Activated CD8-positive, alpha-beta T cell treated with anti-CD3 and anti-CD28 coated beads for 36 hours (primary cell): ENCODE measurements around the gene GXYLT2. TPM values are rescaled to one million over a fixed set of nuclear protein-coding genes. Genes with fewer than 3 reads are reported as not detected.

Source experiments
- ATAC-seq: fragments of 200-7000 bp; cut with Tn5 transposase; one replicate; pipeline ENCODE4 v1.10.0; 2021; ENCODE audit warnings: mild to moderate bottlenecking, moderate library complexity
- CTCF ChIA-PET: fragments of 350-600 bp; sonication (Branson Sonifier 250); formaldehyde crosslinking; loops from one replicate; lab custom pipeline; 2021; ENCODE audit warnings: antibody characterized with exemption; lab: Charles Lee
- POLR2A ChIA-PET: fragments of 350-600 bp; sonication (Branson Sonifier 250); formaldehyde crosslinking; loops from one replicate; lab custom pipeline; 2021; ENCODE audit warnings: antibody characterized with exemption; lab: Charles Lee
- DNase-seq: peaks from one replicate; pipeline ENCODE4 v3.0.0-alpha.2; 2020
- H3K27ac Mint-ChIP-seq: one replicate; pipeline ENCODE4 v1.8.0; 2021; ENCODE audit warnings: mild to moderate bottlenecking, mixed read lengths
- H3K27me3 Mint-ChIP-seq: one replicate; pipeline ENCODE4 v1.8.0; 2021; ENCODE audit warnings: mixed read lengths
- H3K36me3 Mint-ChIP-seq: one replicate; pipeline ENCODE4 v1.8.0; 2021; ENCODE audit warnings: low read depth, mixed read lengths
- H3K4me1 Mint-ChIP-seq: one replicate; pipeline ENCODE4 v1.8.0; 2021; ENCODE audit warnings: low read depth, mixed read lengths
- H3K4me3 Mint-ChIP-seq: one replicate; pipeline ENCODE4 v1.8.0; 2021; ENCODE audit warnings: mild to moderate bottlenecking, moderate library complexity, mixed read lengths
- H3K9me3 Mint-ChIP-seq: one replicate; pipeline ENCODE4 v1.8.0; 2021; ENCODE audit warnings: mixed read lengths
- intact Hi-C: fragments of 100-400 bp; cut with micrococcal nuclease; formaldehyde crosslinking; loops from one replicate; pipeline ENCODE4 v1.10.0; 2022
- total RNA-seq, 2 experiments: library from RNA; stranded (reverse); gene quantifications; one replicate each; pipeline ENCODE4 v1.2.3, GENCODE V29; 2021
- TF ChIP-seq, protein P1 (sequence below): fragments of 200-600 bp; IDR thresholded peaks from one replicate; pipeline ENCODE4 v1.8.0; 2022; ENCODE audit warnings: antibody characterized with exemption, mild to moderate bottlenecking

Gene GXYLT2
- total RNA-seq, 2 experiments from 2014 or later: 0.11 to 0.92 TPM

DNA sequence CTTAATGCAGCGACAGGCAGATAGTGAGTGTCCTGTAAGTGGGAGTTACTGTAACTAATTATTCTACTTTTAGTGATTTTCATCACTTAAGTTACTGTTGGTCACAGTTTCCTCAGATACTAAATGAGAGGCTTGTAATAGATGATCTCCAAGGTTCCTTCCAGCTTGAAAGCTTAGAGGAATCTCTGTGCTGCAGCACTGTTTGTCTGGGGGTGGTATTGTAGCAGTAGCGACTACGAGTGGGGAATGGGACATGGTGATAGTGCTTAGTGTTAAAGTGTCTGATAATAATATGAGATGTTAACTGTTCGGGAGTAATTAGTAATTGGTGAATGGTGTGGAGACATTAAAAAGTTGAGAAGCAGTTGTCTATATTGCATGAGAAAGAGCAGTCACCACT lies 121.2 kb downstream of the GXYLT2 start:
- no peaks in the 10 kb centered on the region for H3K27me3 Mint-ChIP-seq
- TF ChIP-seq, protein P1, sequence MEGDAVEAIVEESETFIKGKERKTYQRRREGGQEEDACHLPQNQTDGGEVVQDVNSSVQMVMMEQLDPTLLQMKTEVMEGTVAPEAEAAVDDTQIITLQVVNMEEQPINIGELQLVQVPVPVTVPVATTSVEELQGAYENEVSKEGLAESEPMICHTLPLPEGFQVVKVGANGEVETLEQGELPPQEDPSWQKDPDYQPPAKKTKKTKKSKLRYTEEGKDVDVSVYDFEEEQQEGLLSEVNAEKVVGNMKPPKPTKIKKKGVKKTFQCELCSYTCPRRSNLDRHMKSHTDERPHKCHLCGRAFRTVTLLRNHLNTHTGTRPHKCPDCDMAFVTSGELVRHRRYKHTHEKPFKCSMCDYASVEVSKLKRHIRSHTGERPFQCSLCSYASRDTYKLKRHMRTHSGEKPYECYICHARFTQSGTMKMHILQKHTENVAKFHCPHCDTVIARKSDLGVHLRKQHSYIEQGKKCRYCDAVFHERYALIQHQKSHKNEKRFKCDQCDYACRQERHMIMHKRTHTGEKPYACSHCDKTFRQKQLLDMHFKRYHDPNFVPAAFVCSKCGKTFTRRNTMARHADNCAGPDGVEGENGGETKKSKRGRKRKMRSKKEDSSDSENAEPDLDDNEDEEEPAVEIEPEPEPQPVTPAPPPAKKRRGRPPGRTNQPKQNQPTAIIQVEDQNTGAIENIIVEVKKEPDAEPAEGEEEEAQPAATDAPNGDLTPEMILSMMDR: no peak
- DNase-seq (no peak), ATAC-seq (no peak)
- intact Hi-C loops: no loop called here
- no peaks in the 10 kb centered on the region for H3K9me3 Mint-ChIP-seq
- no peak overlapping the region for H3K4me3 Mint-ChIP-seq
- POLR2A ChIA-PET: interaction anchor here (0.7 kb wide), 1 partner anchor 22 kb away, joined by 4 read pairs; no protein-coding TSS in a partner anchor
- H3K27ac Mint-ChIP-seq: no peak overlapping the region
- CTCF ChIA-PET: interaction anchor here (1.4 to 3.8 kb wide), 2 partner anchors 15 to 47 kb away, joined by 4 to 13 read pairs; no protein-coding TSS in a partner anchor
- H3K4me1 Mint-ChIP-seq: peaks cover 87% of the 10 kb centered on the region
- peaks cover 70% of the 10 kb centered on the region for H3K36me3 Mint-ChIP-seq

DNA sequence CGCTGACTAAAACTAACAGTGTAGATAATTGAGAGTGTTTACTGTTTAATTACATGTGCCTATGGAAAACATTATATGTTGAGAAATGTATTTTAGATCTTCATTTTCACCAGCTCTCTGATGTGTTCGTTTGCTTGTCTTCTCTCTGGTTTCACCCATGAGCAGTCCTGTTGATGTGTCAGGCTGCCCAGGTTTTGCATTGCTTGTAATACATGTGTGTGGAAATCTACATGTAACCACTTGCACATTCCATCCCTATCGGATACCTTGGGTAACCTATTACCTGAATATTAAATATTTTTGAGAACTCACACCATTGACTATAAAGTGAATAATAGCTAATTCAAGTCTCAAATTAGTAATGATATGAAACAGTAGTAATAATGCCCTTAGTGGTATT lies 121.9 kb downstream of the GXYLT2 start:
- ChIA-PET CTCF (interaction anchor here (0.8 to 3.8 kb wide), 6 partner anchors 9 to 77 kb away, joined by 3 to 13 read pairs (median 4); no protein-coding TSS in a partner anchor), POLR2A (interaction anchor here (0.9 kb wide), 1 partner anchor 11 kb away, joined by 4 read pairs; no protein-coding TSS in a partner anchor)
- ATAC-seq (no peak), DNase-seq (no peak)
- peaks cover 63% of the 10 kb centered on the region for H3K36me3 Mint-ChIP-seq
- no peaks in the 10 kb centered on the region for H3K27me3 Mint-ChIP-seq
- H3K4me3 Mint-ChIP-seq: no peak overlapping the region
- intact Hi-C loops: no loop called here
- TF ChIP-seq, protein P1: no peak
- peak overlapping the region; percentile 18 for H3K27ac Mint-ChIP-seq
- H3K9me3 Mint-ChIP-seq: no peaks in the 10 kb centered on the region
- peaks cover 82% of the 10 kb centered on the region for H3K4me1 Mint-ChIP-seq

DNA sequence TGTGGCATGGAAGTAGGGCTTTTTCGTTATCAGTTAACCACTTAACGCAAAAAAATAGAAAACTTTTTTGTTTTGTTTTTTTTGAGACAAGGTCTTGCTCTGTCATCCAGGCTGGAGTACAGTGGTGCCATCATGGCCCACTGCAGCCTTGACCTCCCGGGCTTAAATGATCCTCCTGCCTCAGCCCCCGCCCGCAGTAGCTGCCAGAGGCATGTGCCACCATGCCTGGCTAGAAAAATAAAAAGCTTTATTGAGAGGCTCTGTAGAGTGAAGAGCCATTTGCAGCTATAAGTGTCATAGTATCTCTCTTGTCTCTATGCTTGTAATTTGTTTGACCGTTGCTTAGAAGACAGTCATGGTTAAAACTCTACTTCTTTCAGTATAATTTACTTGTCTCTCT lies 122.3 kb downstream of the GXYLT2 start:
- no peak for ATAC-seq
- TF ChIP-seq, protein P1: no peak
- Mint-ChIP-seq H3K4me1 (peaks cover 81% of the 10 kb centered on the region), H3K27ac (no peak overlapping the region), H3K9me3 (no peaks in the 10 kb centered on the region), H3K4me3 (no peak overlapping the region), H3K36me3 (peaks cover 62% of the 10 kb centered on the region), H3K27me3 (no peaks in the 10 kb centered on the region)
- POLR2A ChIA-PET: interaction anchor here (0.9 kb wide), 1 partner anchor 12 kb away, joined by 4 read pairs; no protein-coding TSS in a partner anchor
- intact Hi-C loops: no loop called here
- CTCF ChIA-PET: interaction anchor here (0.8 to 3.8 kb wide), 6 partner anchors 9 to 77 kb away, joined by 3 to 13 read pairs (median 4); no protein-coding TSS in a partner anchor
- DNase-seq: no peak

DNA sequence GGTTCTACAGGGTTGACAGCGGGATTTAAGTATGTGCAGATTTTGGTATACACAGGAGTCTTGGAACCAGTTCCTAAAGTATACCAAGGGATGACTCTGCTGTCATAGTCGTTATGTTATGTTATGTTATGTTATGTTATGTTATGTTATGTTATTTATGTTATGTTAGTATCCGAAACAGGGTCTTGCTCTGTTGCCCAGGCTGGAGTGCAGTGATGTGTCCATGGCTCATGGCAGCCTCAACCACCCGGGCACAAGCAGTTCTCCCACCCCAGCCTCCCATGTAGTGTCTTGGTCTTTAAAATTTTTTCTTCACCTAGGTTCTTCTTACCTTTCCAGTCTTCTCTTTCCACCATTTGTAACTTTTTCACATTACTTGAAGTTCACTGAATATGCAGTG lies 130.5 kb downstream of the GXYLT2 start:
- ChIA-PET CTCF (interaction anchor here (1.5 to 1.9 kb wide), 3 partner anchors 11 to 38 kb away, joined by 4 read pairs; partner anchors contain the start of gene PPP4R2), POLR2A (no interaction called here)
- Mint-ChIP-seq H3K27ac (peak overlapping the region; percentile 59), H3K4me1 (peaks cover 64% of the 10 kb centered on the region), H3K27me3 (no peaks in the 10 kb centered on the region), H3K9me3 (no peaks in the 10 kb centered on the region), H3K36me3 (peaks cover 31% of the 10 kb centered on the region), H3K4me3 (no peak overlapping the region)
- intact Hi-C loops: no loop called here
- ATAC-seq: no peak
- TF ChIP-seq, protein P1: no peak
- DNase-seq: no peak

DNA sequence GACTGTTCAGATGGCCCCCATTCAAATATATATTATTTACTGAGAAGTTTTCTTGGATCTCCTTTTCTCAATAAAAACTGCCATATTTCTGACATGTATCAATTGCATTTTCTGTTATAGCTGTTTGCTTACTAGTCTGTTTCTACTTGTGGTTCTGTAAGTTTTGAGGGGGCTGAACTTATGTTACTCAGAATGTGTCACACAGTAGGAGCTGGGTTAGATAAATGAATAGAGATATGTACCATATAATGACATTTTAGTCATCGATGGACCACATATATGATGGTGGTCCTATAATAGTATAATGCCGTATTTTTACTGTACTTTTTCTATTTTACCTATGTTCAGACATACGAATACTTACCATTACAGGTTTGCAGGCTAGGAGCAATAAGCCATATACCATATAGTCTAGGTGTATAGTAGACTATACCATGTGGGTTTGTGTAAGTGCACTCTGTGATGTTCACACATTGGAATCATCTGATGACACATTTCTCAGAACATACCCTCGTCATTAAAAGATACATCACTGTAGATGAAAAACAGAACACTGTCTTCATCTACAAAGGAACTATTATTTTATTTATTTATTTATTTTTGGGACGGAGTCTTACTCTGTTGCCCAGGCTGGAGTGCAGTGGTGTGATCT lies 131.1 kb downstream of the GXYLT2 start:
- POLR2A ChIA-PET: no interaction called here
- DNase-seq (no peak), ATAC-seq (peak; percentile 81)
- Mint-ChIP-seq H3K36me3 (peaks cover 31% of the 10 kb centered on the region), H3K9me3 (no peaks in the 10 kb centered on the region), H3K27me3 (no peaks in the 10 kb centered on the region), H3K4me1 (peaks cover 62% of the 10 kb centered on the region), H3K27ac (peak overlapping the region; percentile 59), H3K4me3 (no peak overlapping the region)
- intact Hi-C loops: no loop called here
- CTCF ChIA-PET: interaction anchor here (1.5 to 1.9 kb wide), 3 partner anchors 12 to 38 kb away, joined by 4 read pairs; partner anchors contain the start of gene PPP4R2
- TF ChIP-seq, protein P1: no peak
